Upper lobe of right lung (tissue), 1 donor: ENCODE measurements around the gene ABCF3. TPM values are rescaled to one million over a fixed set of nuclear protein-coding genes. Genes with fewer than 3 reads are reported as not detected.

ENCODE experiments used
- ATAC-seq: fragments of 200-7000 bp; cut with Tn5 transposase; one replicate; pipeline ENCODE4 v1.9.1; 2020; ENCODE audit warnings: mild to moderate bottlenecking, moderate library complexity
- DNase-seq: peaks from one replicate; pipeline ENCODE4 v3.0.0-alpha.2; 2020
- H3K27ac ChIP-seq: fragments of 200-600 bp; one replicate; pipeline ENCODE4 v1.8.0; 2022
- H3K27me3 ChIP-seq: fragments of 200-600 bp; one replicate; pipeline ENCODE4 v1.8.0; 2022; ENCODE audit warnings: mild to moderate bottlenecking
- H3K36me3 ChIP-seq: fragments of 200-600 bp; one replicate; pipeline ENCODE4 v1.8.0; 2022
- H3K4me1 ChIP-seq: fragments of 200-600 bp; one replicate; pipeline ENCODE4 v1.8.0; 2022
- H3K4me3 ChIP-seq: fragments of 200-600 bp; one replicate; pipeline ENCODE4 v1.8.0; 2022; ENCODE audit warnings: mild to moderate bottlenecking
- H3K9me3 ChIP-seq: fragments of 200-600 bp; one replicate; pipeline ENCODE4 v1.8.0; 2022
- intact Hi-C: fragments of 100-400 bp; cut with DNase I; formaldehyde crosslinking; loops from one replicate; pipeline ENCODE4 v1.11.0; 2022
- total RNA-seq: library from RNA; stranded (reverse); fragmentation: NEBNext Ultra II Directional; extraction: Animal tissue kit (Norgen Biotek cat#: 25700); gene quantifications from one replicate; pipeline ENCODE4 v1.2.1, GENCODE V29; 2021
- TF ChIP-seq, protein P1 (sequence below): fragments of 200-600 bp; IDR thresholded peaks from one replicate; pipeline ENCODE4 v1.8.0; 2022; ENCODE audit warnings: antibody characterized with exemption
- donor health status: DM: no; HTN: yes; CAD: no; lungs with severe emphysema.

ABCF3 gene
- total RNA-seq, 1 donor from 2014 or later, result 60.9 TPM

- H3K4me1 ChIP-seq, result peaks cover 38% of the 10 kb centered on the region
- peak within 1 kb of the TSS; percentile 94 for H3K27ac ChIP-seq
- peaks cover 56% of the 10 kb centered on the region for H3K36me3 ChIP-seq
- DNase-seq (peak; percentile 99), ATAC-seq (peak; percentile 94)
- intact Hi-C loops, result no loop called here
- TF ChIP-seq, protein P1, sequence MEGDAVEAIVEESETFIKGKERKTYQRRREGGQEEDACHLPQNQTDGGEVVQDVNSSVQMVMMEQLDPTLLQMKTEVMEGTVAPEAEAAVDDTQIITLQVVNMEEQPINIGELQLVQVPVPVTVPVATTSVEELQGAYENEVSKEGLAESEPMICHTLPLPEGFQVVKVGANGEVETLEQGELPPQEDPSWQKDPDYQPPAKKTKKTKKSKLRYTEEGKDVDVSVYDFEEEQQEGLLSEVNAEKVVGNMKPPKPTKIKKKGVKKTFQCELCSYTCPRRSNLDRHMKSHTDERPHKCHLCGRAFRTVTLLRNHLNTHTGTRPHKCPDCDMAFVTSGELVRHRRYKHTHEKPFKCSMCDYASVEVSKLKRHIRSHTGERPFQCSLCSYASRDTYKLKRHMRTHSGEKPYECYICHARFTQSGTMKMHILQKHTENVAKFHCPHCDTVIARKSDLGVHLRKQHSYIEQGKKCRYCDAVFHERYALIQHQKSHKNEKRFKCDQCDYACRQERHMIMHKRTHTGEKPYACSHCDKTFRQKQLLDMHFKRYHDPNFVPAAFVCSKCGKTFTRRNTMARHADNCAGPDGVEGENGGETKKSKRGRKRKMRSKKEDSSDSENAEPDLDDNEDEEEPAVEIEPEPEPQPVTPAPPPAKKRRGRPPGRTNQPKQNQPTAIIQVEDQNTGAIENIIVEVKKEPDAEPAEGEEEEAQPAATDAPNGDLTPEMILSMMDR, result no peak
- no peaks in the 10 kb centered on the region for H3K27me3 ChIP-seq
- H3K4me3 ChIP-seq, result peak within 1 kb of the TSS; percentile 100
- H3K9me3 ChIP-seq, result no peaks in the 10 kb centered on the region
Measured at GRCh38 chr3:184174646-184175492, 11.1 kb upstream of the ABCF3 start, which contains the start of gene AP2M1. TSS of gene AP2M1 (plus strand) at chr3:184174855. CDS start at chr3:184176994, 2,139 bp downstream.

DNA sequence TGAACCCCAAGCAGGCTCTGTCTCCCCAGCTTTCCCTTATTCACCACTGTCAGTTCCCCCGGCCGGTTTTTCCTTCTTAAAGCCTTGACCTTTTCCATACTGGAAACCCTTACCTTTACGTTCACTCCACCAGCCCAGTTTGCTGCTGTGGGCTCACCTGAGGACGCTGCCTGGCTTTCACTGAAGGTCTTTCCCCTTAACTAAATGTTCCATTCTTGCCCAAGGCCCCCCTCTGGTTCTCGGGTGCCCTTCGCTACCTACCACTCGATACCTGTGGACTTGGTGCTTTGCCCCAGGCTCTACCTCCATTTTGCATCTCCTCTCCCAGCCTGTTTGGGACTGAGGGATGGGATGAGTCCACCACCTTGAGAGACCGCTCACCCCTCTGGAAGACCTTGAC, 10.5 kb upstream of the ABCF3 start:
- TF ChIP-seq, protein P1, result no peak
- DNase-seq, result no peak
- H3K4me1 ChIP-seq, result peaks cover 38% of the 10 kb centered on the region
- H3K27me3 ChIP-seq, result no peaks in the 10 kb centered on the region
- no peaks in the 10 kb centered on the region for H3K9me3 ChIP-seq
- peak overlapping the region; percentile 100 for H3K4me3 ChIP-seq
- intact Hi-C loops, result no loop called here
- H3K36me3 ChIP-seq, result peaks cover 56% of the 10 kb centered on the region
- peak overlapping the region; percentile 94 for H3K27ac ChIP-seq
- no peak for ATAC-seq

DNA sequence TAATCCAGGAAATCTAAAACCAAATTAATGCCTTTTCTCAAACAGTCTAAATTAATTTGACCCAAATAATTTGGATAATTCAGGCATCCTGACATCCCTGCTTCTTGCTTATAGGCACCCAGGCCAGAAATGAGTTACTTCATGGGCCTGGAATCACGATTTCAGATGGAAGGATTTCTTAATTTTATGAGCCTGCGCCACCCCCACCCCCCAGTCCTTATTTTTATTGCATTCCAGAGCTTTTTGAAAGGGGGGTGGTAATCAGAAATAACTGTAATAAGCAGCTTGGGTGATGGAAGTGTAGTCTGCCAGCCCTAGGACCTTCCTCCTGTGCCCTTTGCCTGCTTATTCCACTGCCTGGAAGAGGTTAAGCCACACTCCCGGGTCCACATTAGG, 10.0 kb upstream of the ABCF3 start:
- Histone ChIP-seq H3K27ac (peak overlapping the region; percentile 94), H3K36me3 (peaks cover 56% of the 10 kb centered on the region), H3K4me1 (peaks cover 38% of the 10 kb centered on the region), H3K27me3 (no peaks in the 10 kb centered on the region), H3K9me3 (no peaks in the 10 kb centered on the region), H3K4me3 (peak overlapping the region; percentile 100)
- intact Hi-C loops, result no loop called here
- no peak for DNase-seq
- TF ChIP-seq, protein P1, result no peak
- ATAC-seq, result no peak

GRCh38 chr3:184176377-184177330, 9.3 kb upstream of the ABCF3 start:
- TF ChIP-seq, protein P1, result no peak
- no peaks in the 10 kb centered on the region for H3K9me3 ChIP-seq
- peak overlapping the region; percentile 67 for H3K27ac ChIP-seq
- DNase-seq (peak; percentile 74), ATAC-seq (peak; percentile 31)
- H3K36me3 ChIP-seq, result peaks cover 56% of the 10 kb centered on the region
- H3K4me1 ChIP-seq, result peaks cover 38% of the 10 kb centered on the region
- H3K27me3 ChIP-seq, result no peaks in the 10 kb centered on the region
- H3K4me3 ChIP-seq, result peak overlapping the region; percentile 100
- intact Hi-C loops, result no loop called here

- ATAC-seq (no peak), DNase-seq (no peak)
- TF ChIP-seq, protein P1, result no peak
- Histone ChIP-seq H3K27ac (peak overlapping the region; percentile 67), H3K27me3 (no peaks in the 10 kb centered on the region), H3K4me1 (peaks cover 38% of the 10 kb centered on the region), H3K36me3 (peaks cover 56% of the 10 kb centered on the region), H3K9me3 (no peaks in the 10 kb centered on the region), H3K4me3 (peak overlapping the region; percentile 100)
- intact Hi-C loops, result no loop called here
Measured at GRCh38 chr3:184177331-184177731, 8.7 kb upstream of the ABCF3 start.
